Neural progenitor cell (in vitro differentiated cells): Measurements from ENCODE around the gene GLIPR1.

Experiments
- CTCF ChIP-seq: fragments of 200-600 bp; sonication (generic); IDR thresholded peaks from 2 replicates; pipeline ENCODE4 v1.5.1; 2017; ENCODE audit warnings: antibody characterized with exemption, mild to moderate bottlenecking
- EZH2phosphoT487 ChIP-seq: fragments of 200-600 bp; sonication (generic); IDR thresholded peaks from 2 replicates; pipeline ENCODE4 v1.6.1; 2017; ENCODE audit warnings: antibody characterized with exemption

- TF ChIP-seq EZH2phosphoT487 = no peak
- no peak for TF ChIP-seq CTCF
Measured at GRCh38 chr12:75446857-75447256, 33.7 kb upstream of the GLIPR1 start.
